Left ventricle myocardium superior (tissue), 1 donor: ENCODE results near the gene RAB10. TPM values are rescaled to one million over a fixed set of nuclear protein-coding genes. Genes with fewer than 3 reads are reported as not detected.
"Not testable (repeated sequence)": the region's sequence is repeated elsewhere in the genome, so short reads cannot be mapped to it uniquely, and the experiment has no call there.

ENCODE experiments used
- ATAC-seq: fragments of 200-7000 bp; cut with Tn5 transposase; one replicate; pipeline ENCODE4 v1.9.1; 2020; ENCODE audit warnings: mild to moderate bottlenecking, moderate library complexity
- DNase-seq: peaks from one replicate; pipeline ENCODE4 v3.0.0-alpha.2; 2020
- intact Hi-C: fragments of 100-400 bp; cut with micrococcal nuclease; formaldehyde crosslinking; loops from one replicate; pipeline ENCODE4 v1.11.0; 2022
- total RNA-seq: library from RNA; stranded (reverse); fragmentation: NEBNext Ultra II Directional; extraction: Animal tissue kit (Norgen Biotek cat#: 25700); gene quantifications from one replicate; pipeline ENCODE4 v1.2.1, GENCODE V29; 2021
- donor health status: DM: no; HTN: yes; CAD: no; lungs with severe emphysema.

Gene RAB10
- total RNA-seq, 1 donor from 2014 or later, result 101 TPM

DNA sequence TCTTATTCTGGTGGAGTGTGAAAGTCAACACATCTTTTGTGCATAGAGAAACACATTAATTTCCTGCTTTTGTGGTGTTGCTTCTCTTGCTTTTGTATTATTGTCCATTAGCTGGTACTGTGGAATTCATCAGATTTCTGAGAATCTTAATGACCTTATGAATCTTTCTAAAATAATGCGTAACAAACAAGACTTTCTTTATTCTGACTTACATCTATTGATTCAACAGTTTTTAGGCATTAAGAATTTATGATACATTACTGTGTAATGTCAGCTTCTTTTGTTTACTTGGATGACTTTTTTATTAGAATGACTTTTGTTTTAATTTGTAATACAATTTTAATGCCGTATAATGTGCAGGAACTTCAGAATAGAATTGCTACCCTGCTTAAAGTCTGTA lies 43.4 kb downstream of the RAB10 start:
- intact Hi-C loops, result no loop called here

DNA sequence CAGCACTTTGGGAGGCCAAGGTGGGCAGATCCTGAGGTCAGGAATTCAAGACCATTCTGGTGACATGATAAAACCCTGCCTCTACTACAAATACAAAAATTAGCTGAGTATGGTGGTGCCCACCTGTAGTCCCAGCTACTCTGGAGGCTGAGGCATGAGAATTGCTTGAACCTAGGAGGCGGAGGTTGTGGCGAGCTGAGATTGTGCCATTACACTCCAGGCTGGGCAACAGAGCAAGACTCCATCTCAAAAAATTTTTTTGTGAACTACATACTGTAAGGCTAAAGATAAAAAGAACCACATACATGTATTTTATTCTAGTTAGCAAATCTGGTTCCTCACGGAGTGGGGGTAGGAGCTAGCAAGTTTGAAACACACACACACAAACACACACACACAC lies 45.1 kb downstream of the RAB10 start:
- intact Hi-C loops, result no loop called here
- no peak for ATAC-seq

More for the DNA sequence above, 43.4 kb downstream of the RAB10 start:
- no peak for ATAC-seq
- DNase-seq, result no peak

DNA sequence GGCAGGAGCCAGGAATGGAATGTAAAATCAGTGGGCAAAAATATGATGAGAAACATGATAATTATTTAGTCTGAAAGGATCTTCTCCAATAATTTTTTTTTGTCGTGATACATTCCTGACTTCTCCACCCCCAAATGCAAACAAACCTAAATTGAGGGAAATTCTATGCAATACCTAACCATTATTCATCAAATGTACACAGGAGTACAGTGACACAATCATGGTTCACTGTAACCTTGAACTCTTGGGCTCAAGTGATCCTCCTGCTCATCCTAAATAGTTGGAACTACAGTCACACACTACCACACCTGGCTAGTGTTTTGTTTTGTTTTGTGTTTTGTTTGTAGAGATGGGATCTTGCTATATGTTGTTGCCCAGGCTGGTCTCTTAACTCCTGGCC lies 46.5 kb downstream of the RAB10 start:
- ATAC-seq, result no peak
- intact Hi-C loops, result loop anchor here (10.0 kb wide), 1 partner anchor 64 kb away; no protein-coding TSS in a partner anchor

More for the DNA sequence above, 45.1 kb downstream of the RAB10 start:
- DNase-seq, result no peak

DNA sequence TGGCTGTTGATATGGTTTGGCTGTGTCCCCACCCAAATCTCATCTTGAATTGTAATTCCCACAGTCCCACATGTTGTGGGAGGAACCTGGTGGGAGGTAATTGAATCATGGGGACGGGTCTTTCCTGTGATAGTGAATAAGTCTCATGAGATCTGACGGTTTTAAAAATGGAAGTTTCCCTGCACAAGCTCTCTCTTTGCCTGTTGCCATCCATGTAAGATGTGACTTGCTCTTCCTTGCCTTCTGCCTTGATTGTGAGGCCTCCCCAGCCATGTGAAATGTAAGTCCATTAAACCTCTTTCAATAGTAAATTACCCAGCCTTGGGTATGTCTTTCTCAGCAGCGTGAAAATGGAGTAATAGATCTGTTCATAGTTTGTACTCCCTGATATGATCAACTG lies 47.0 kb downstream of the RAB10 start:
- not testable (repeated sequence) for DNase-seq, ATAC-seq
- intact Hi-C loops, result loop anchor here (10.0 kb wide), 1 partner anchor 64 kb away; no protein-coding TSS in a partner anchor

More for the DNA sequence above, 46.5 kb downstream of the RAB10 start:
- DNase-seq, result no peak

GRCh38 chr2:26081556-26081955 lies 47.7 kb downstream of the RAB10 start:
- intact Hi-C loops, result loop anchor here (10.0 kb wide), 1 partner anchor 63 kb away; no protein-coding TSS in a partner anchor
- DNase-seq, result no peak
- ATAC-seq, result no peak

- DNase-seq (no peak), ATAC-seq (no peak)
- intact Hi-C loops, result loop anchor here (10.0 kb wide), 1 partner anchor 59 kb away; no protein-coding TSS in a partner anchor
These were observed 52.3 kb downstream of the RAB10 start for GRCh38 chr2:26086155-26086637.

DNA sequence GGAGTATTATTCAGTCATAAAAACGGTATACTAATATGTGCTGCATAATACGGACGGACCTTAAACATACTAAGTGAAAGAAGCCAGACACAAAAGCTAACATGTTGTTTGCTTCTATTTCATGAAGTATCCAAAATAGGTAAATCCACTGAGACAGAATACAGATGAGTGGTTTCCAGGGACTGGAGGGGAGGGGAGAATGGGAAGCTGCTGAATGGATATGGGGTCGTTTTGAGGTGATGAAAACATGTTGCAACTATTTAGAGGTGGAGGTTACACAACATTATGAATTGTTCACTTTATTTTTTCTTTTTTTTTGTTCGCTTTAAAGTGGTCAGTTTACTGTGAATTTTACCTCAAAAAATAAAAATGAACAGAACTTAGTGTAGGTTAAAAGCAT lies 52.9 kb downstream of the RAB10 start:
- intact Hi-C loops, result loop anchor here (10.0 kb wide), 1 partner anchor 58 kb away; no protein-coding TSS in a partner anchor
- no peak for ATAC-seq
- no peak for DNase-seq

- ATAC-seq, result peak; percentile 61
These were observed 54.3 kb downstream of the RAB10 start for GRCh38 chr2:26088038-26088643.

GRCh38 chr2:26088931-26089330 lies 55.0 kb downstream of the RAB10 start:
- intact Hi-C loops, result loop anchor here (10.0 kb wide), 1 partner anchor 56 kb away; no protein-coding TSS in a partner anchor
- DNase-seq, ATAC-seq: not testable (repeated sequence)

More at GRCh38 chr2:26088038-26088643, 54.3 kb downstream of the RAB10 start:
- intact Hi-C loops, result loop anchor here (10.0 kb wide), 1 partner anchor 57 kb away; no protein-coding TSS in a partner anchor
- DNase-seq, result no peak

DNA sequence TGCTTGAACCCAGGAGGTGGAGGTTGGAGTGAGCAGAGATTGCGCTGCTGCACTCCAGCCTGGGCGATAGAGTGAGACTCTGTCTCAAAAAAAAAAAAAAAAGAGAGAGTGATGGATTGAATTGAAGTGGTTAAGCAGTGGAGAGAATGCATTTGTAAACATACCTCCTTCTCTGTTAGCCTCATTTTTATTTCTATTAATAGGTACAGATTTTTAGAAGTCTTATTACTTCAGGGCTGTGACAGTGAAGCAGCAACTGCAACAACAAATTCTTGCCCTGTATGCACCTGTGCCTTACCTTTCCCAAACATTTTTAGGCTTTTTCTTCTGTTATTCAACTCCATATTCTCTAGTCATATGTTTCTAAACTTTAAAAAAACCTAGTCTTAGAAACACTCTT lies 55.5 kb downstream of the RAB10 start:
- ATAC-seq (peak; percentile 28), DNase-seq (no peak)
- intact Hi-C loops, result loop anchor here (10.0 kb wide), 1 partner anchor 55 kb away; no protein-coding TSS in a partner anchor

DNA sequence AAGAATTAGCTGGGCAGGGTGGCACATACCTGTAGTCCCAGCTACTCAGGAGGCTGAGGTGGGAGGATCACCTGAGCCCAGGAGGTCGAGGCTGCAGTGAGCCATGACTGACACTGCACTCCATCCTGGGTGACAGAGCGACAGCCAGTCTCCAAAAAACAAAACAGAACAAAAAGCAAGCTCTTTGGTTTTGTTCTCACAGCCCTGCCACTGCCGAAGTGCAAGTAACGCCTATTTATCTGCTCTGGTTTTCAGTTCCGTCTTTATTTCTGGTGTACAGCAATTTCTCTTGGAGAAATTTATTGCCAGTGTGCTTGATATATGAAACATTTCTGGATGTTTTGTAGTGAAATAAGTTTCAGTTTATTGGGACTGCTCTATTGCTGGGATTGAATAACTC lies 61.9 kb downstream of the RAB10 start:
- no peak for ATAC-seq
- intact Hi-C loops, result no loop called here
- no peak for DNase-seq

DNA sequence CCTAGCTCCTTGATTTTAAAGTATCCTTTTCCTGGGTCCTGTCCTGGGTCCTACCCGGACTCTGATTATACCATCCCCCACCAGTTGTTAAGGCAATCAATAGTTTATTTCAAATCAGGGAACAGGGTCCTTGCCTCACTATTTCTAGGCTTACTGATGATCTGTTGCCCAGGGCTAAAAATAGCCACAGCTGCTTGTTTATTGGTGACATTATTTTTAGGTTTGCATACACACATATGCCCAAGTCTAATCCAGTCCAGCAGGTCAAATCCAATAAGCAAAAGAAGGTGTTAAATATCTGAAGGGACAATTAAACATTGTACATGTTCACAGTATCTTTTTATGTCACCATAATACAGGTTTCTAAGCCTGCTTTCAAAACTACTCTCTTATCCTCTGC lies 66.0 kb downstream of the RAB10 start:
- DNase-seq (no peak), ATAC-seq (peak; percentile 84)
- intact Hi-C loops, result no loop called here

DNA sequence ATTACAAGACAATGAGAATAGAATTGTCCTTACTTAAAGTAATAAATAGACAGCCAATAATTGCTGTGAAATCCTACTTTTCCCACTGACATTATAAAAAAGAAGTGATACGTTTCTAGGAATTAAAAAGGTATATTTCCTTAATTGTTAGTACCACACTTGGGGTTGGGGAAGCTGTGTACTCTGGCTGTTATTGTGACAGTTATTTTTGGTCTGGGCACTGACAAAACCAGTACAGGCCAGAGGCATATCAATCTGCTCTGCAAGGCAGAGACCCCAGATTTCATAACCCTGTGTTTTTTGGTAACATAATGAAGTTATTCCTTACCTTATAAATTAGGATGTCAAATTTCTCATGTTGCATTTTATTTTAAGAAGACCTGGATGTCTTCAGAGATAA lies 66.5 kb downstream of the RAB10 start:
- intact Hi-C loops, result no loop called here
- ATAC-seq, result peak; percentile 85

DNA sequence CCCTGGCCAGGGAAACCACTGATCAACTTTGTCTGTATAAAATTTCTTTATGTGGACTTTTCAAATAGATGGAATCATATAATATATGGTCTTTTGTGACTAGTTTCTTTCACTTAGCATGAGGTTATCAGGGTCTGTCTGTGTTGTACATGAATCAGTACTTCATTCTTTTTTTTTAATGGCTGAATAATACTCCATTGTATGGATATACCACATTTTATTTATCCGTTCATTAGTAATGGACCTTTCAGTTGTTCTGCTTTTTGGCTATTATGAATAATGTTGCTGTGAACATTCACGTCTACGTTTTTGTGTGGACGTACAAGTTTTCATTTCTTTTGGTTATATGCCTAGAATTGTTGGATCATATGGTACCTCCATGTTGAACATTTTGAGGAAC lies 69.9 kb downstream of the RAB10 start:
- ATAC-seq (no peak), DNase-seq (no peak)
- intact Hi-C loops, result no loop called here

More for the DNA sequence above, 66.5 kb downstream of the RAB10 start:
- DNase-seq, result no peak

DNA sequence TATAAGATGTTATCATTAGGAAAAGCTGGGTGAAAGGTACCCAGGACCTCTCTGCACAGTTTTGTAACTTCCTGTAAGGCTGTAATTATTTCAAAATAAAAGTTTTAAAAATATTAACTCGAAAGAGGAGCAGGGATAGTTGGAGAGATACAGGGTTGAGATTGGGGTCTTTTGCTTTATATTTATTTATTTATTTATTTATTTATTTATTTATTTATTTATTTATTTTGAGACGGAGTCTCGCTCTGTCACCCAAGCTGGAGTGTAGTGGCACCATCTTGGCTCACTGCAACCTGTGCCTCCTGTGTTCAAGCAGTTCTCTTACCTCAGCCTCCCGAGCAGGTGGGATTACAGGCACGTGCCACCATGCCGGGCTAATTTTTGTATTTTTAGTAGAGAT lies 74.8 kb downstream of the RAB10 start:
- intact Hi-C loops, DNase-seq, ATAC-seq: not testable (repeated sequence)

GRCh38 chr2:26112201-26112600 lies 78.3 kb downstream of the RAB10 start:
- DNase-seq (no peak), ATAC-seq (no peak)
- intact Hi-C loops, result no loop called here

DNA sequence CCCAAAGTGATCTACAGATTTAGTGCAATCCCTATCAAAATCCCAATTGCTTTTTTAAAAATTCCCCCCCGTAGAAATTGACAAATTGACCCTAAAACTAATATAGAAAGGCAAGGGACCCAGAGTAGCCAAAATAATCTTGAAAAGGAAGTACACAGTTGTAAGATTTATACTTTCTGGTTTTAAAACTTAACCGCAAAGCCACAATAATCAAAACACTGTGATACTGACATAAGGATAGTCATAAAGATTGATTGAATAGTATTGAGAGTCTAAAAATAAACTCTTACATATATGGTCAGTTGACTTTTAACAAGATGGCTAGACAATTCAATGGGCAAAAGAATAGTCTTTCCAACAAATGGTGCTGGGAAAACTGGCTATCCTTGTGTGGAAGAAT lies 80.3 kb downstream of the RAB10 start:
- intact Hi-C loops, result no loop called here
- ATAC-seq (no peak), DNase-seq (no peak)

DNA sequence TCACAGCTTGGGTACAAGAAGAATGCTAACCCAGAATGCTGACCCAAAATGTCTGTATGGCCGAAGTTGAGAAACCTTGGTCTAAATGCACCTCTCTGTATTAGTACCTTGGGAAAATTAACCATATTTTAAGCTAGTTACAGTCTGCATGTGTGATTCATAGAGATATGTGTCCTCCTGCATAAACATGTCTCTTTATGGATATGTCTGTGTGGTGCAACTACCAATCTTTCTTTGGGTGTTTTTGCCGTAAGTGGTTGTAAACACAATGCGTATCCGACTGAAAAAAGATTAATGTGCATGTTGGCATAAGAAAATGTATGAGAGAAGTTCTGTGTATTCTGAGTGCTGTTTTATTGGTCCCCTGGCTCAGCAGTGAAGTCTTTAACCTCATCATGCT lies 84.8 kb downstream of the RAB10 start:
- intact Hi-C loops, result no loop called here
- ATAC-seq, result no peak
- no peak for DNase-seq

DNA sequence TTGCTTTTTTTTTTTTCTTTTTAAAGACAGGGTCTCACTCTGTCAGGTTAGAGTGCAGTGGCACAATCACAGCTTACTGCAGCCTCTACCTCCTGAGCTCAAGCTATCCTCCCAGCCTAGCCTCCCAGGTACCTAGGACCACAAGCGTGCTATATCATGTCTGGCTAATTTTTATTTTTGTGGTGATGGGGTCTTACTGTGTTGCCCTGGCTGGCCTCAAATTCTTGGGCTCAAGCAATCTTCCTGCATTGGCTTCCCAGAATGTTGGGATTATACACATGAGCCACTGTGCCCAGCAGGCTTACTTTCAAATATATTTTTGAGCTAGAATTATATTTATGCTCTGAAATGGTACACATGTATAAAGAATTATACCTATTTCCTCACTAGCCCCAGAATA lies 85.6 kb downstream of the RAB10 start:
- DNase-seq (no peak), ATAC-seq (no peak)
- intact Hi-C loops, result no loop called here

GRCh38 chr2:26122630-26123029 lies 88.7 kb downstream of the RAB10 start:
- ATAC-seq (peak; percentile 60), DNase-seq (no peak)
- intact Hi-C loops, result no loop called here

GRCh38 chr2:26123426-26123825 lies 89.5 kb downstream of the RAB10 start:
- DNase-seq (no peak), ATAC-seq (no peak)
- intact Hi-C loops, result no loop called here
